Keratinocyte (primary cell): ENCODE data around the gene NUCKS1. TPM values are rescaled to one million over a fixed set of nuclear protein-coding genes. Genes with fewer than 3 reads are reported as not detected.

Experiments
- DNase-seq: peaks from one replicate; pipeline ENCODE4 v3.0.0-alpha.2; 2011; ENCODE audit warnings: low read depth, missing footprints, low spot score
- FAIRE-seq: peaks from 2 replicates; lab custom pipeline; 2011; peaks lifted over from hg19 to GRCh38; lab: Jason Lieb, UNC
- H2AFZ ChIP-seq: 2 replicates; pipeline ENCODE4 v1.6.0; 2012; ENCODE audit warnings: low read length, control low read depth, inconsistent platforms; ENCODE audit not compliant: control insufficient read depth
- H3K27ac ChIP-seq: 2 replicates; pipeline ENCODE4 v1.5.1; 2011; ENCODE audit warnings: low read length; ENCODE audit not compliant: control insufficient read depth, insufficient read depth
- H3K27me3 ChIP-seq: 3 replicates; pipeline ENCODE4 v1.6.0; 2011; ENCODE audit warnings: low read length; ENCODE audit not compliant: control insufficient read depth, insufficient read depth; ENCODE audit errors: extremely low read depth
- H3K36me3 ChIP-seq, 2 experiments: 2 replicates in 1 of 2; 3 replicates in 1 of 2; pipeline ENCODE4 v1.5.1; 2011; ENCODE audit warnings: low read length in 2 of 2, mild to moderate bottlenecking in 1 of 2; ENCODE audit not compliant: control insufficient read depth in 2 of 2, insufficient read depth in 2 of 2; ENCODE audit errors: extremely low read depth in 1 of 2
- H3K4me1 ChIP-seq: 3 replicates; pipeline ENCODE4 v1.5.1; 2011; ENCODE audit warnings: low read length; ENCODE audit not compliant: control insufficient read depth, insufficient read depth; ENCODE audit errors: extremely low read depth
- H3K4me2 ChIP-seq: 3 replicates; pipeline ENCODE4 v1.6.0; 2011; ENCODE audit warnings: low read depth, low read length; ENCODE audit not compliant: control insufficient read depth, insufficient read depth; ENCODE audit errors: extremely low read depth
- H3K4me3 ChIP-seq, 3 experiments: fragments of 200-600 bp in 1 of 3; sonication (generic) in 1 of 3; 2 replicates in 2 of 3; 3 replicates in 1 of 3; pipeline ENCODE4 v1.5.1; 2011 to 2016; ENCODE audit warnings: low read length in 3 of 3, mild to moderate bottlenecking in 3 of 3, control low read depth in 2 of 3, inconsistent platforms in 1 of 3, low read depth in 1 of 3, mixed read lengths in 1 of 3, mixed run types in 1 of 3, moderate library complexity in 1 of 3; ENCODE audit not compliant: control insufficient read depth in 2 of 3, insufficient read depth in 2 of 3; ENCODE audit errors: extremely low read depth in 1 of 3
- H3K79me2 ChIP-seq: 2 replicates; pipeline ENCODE4 v1.6.0; 2012; ENCODE audit warnings: low read length; ENCODE audit not compliant: control insufficient read depth, insufficient read depth
- H3K9ac ChIP-seq: 3 replicates; pipeline ENCODE4 v1.6.0; 2011; ENCODE audit warnings: low read length; ENCODE audit not compliant: control insufficient read depth, insufficient read depth; ENCODE audit errors: extremely low read depth
- H3K9me1 ChIP-seq: 3 replicates; pipeline ENCODE4 v1.6.0; 2011; ENCODE audit warnings: low read length; ENCODE audit not compliant: control insufficient read depth, insufficient read depth; ENCODE audit errors: extremely low read depth
- H3K9me3 ChIP-seq: 2 replicates; pipeline ENCODE4 v1.5.1; 2012; ENCODE audit warnings: low read depth, low read length; ENCODE audit not compliant: control insufficient read depth
- H4K20me1 ChIP-seq: 3 replicates; pipeline ENCODE4 v1.6.0; 2011; ENCODE audit warnings: low read length; ENCODE audit not compliant: control insufficient read depth, insufficient read depth; ENCODE audit errors: extremely low read depth
- EZH2 ChIP-seq: IDR thresholded peaks from one replicate; pipeline ENCODE4 v1.6.1; 2012; ENCODE audit warnings: inconsistent platforms, mild to moderate bottlenecking, low read length, moderate library complexity
- dilution Hi-C: fragments of 300-500 bp; cut with MboI; formaldehyde crosslinking; loops from one replicate; pipeline ENCODE4 v1.7.0; 2020; ENCODE audit warnings: low sequenced_read_pairs; ENCODE audit not compliant: extremely low pct_ligation_motif_present
- polyA plus RNA-seq, 5 experiments: library from polyadenylated mRNA; depleted of rRNA in 3 of 5; stranded (reverse) in 3 of 5; stranded (forward) in 1 of 5; unstranded in 1 of 5; fragments of >200 nt; gene quantifications; 1 replicate in 1 of 5; 2 replicates in 3 of 5; 3 replicates in 1 of 5; pipeline versions ENCODE4 v1.2.1 to v1.2.3, GENCODE V29; 2011 to 2012; ENCODE audit warnings: missing spikeins in 2 of 5, low read depth in 1 of 5, low replicate concordance in 1 of 5
- TF ChIP-seq, protein P1 (sequence below), 3 experiments: IDR thresholded peaks in 1 of 3; conservative IDR thresholded peaks in 1 of 3; optimal IDR thresholded peaks in 1 of 3; 2 replicates in 2 of 3; 3 replicates in 1 of 3; pipeline versions ENCODE3 to v1.5.1; 2011; ENCODE audit warnings: low read length in 3 of 3, mild to moderate bottlenecking in 3 of 3, moderate library complexity in 2 of 3, control low read depth in 1 of 3, inconsistent platforms in 1 of 3; ENCODE audit not compliant: insufficient read depth in 2 of 3; ENCODE audit errors: extremely low read depth in 1 of 3

The NUCKS1 gene
- polyA plus RNA-seq, 1 donor (not counting 4 experiments of a cell fraction or from before 2014, with no cell fraction given): 71.6 TPM

DNA sequence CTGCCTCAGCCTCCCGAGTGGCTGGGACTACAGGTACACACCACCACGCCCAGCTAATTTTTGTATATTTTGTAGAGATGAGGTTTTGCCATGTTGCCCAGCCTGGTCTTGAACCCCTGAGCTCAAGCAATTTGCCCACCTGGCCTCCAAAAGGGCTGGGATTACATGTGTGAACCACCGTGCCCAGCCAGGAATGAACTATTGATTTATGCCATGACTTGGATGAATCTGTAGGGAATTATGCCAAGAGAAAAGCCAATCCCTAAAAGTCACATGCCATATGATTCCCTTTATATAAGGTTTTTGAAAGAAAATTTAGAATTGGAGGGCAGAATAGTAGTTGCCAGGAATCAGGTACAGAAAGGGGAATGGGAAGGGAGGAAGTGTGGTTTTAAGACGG lies 50.6 kb downstream of the NUCKS1 start:
- FAIRE-seq: no peak
- H3K27me3 ChIP-seq: no peaks in the 10 kb centered on the region
- dilution Hi-C loops: no loop called here

DNA sequence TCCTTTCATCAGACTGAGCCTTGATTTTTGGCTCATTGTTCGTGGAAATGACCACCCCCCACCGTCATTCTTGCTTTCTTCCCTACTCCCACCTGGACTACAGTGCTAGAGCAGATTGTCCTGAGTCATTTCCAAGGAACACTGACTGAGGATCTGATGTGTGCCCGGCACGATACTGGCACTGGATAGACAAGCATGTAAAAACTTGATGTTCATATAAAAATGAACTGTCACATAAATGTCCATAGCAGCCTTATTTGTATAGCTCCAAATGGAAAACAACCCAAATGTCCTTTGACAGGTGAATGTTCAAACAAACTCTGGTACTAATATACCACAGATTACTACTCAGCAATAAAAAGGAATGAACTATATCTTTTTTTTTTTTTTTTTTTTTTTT lies 51.1 kb downstream of the NUCKS1 start:
- Histone ChIP-seq H4K20me1 (no peaks in the 10 kb centered on the region), H2AFZ (no peak overlapping the region), H3K27me3 (no peaks in the 10 kb centered on the region), H3K36me3 (peaks cover 3 to 4% of the 10 kb centered on the region in 2 experiments), H3K4me2 (no peak overlapping the region), H3K9me1 (no peaks in the 10 kb centered on the region), H3K4me1 (no peaks in the 10 kb centered on the region), H3K9me3 (no peaks in the 10 kb centered on the region), H3K79me2 (no peaks in the 10 kb centered on the region), H3K4me3 (no peak overlapping the region), H3K9ac (no peak overlapping the region), H3K27ac (no peak overlapping the region)
- TF ChIP-seq, protein P1, sequence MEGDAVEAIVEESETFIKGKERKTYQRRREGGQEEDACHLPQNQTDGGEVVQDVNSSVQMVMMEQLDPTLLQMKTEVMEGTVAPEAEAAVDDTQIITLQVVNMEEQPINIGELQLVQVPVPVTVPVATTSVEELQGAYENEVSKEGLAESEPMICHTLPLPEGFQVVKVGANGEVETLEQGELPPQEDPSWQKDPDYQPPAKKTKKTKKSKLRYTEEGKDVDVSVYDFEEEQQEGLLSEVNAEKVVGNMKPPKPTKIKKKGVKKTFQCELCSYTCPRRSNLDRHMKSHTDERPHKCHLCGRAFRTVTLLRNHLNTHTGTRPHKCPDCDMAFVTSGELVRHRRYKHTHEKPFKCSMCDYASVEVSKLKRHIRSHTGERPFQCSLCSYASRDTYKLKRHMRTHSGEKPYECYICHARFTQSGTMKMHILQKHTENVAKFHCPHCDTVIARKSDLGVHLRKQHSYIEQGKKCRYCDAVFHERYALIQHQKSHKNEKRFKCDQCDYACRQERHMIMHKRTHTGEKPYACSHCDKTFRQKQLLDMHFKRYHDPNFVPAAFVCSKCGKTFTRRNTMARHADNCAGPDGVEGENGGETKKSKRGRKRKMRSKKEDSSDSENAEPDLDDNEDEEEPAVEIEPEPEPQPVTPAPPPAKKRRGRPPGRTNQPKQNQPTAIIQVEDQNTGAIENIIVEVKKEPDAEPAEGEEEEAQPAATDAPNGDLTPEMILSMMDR (optimal IDR thresholded peaks at IDR 0.05 in 1 of 3, IDR thresholded peaks at IDR 0.05 in 1 of 3, conservative IDR thresholded peaks at IDR 0.05 in 1 of 3; ENCODE audit: extremely low read depth in 1 of 3, insufficient read depth in 2 of 3, low read length in 3 of 3): no peak
- no peak for TF ChIP-seq EZH2
- dilution Hi-C loops: no loop called here
- no peak for DNase-seq
- FAIRE-seq: no peak

More for the DNA sequence above, 50.6 kb downstream of the NUCKS1 start:
- no peaks in the 10 kb centered on the region for H3K9me1 ChIP-seq
- H2AFZ ChIP-seq: no peak overlapping the region
- no peak overlapping the region for H3K4me2 ChIP-seq
- no peak overlapping the region for H3K4me3 ChIP-seq
- TF ChIP-seq, protein P1 (optimal IDR thresholded peaks at IDR 0.05 in 1 of 3, IDR thresholded peaks at IDR 0.05 in 1 of 3, conservative IDR thresholded peaks at IDR 0.05 in 1 of 3; ENCODE audit: extremely low read depth in 1 of 3, insufficient read depth in 2 of 3, low read length in 3 of 3): no peak
- no peak for TF ChIP-seq EZH2
- H3K27ac ChIP-seq: no peak overlapping the region
- no peaks in the 10 kb centered on the region for H4K20me1 ChIP-seq
- H3K79me2 ChIP-seq: no peaks in the 10 kb centered on the region
- H3K36me3 ChIP-seq: peaks cover 3 to 4% of the 10 kb centered on the region in 2 experiments
- H3K9ac ChIP-seq: no peak overlapping the region
- no peaks in the 10 kb centered on the region for H3K9me3 ChIP-seq
- DNase-seq: no peak
- no peaks in the 10 kb centered on the region for H3K4me1 ChIP-seq
